PC-9 (cell line): ENCODE results near the gene GABARAPL2. TPM values are rescaled to one million over a fixed set of nuclear protein-coding genes. Genes with fewer than 3 reads are reported as not detected.

Experiments used
- BruUV-seq: library from RNA; stranded (reverse); fragments of 400-500 nt; replicated peaks from 2 replicates; lab custom pipeline; 2021; lab: Mats Ljungman, UMichigan
- CTCF ChIA-PET: fragments of 300-600 bp; sonication (Branson Sonifier 250); formaldehyde crosslinking; loops from one replicate; lab custom pipeline; 2022; ENCODE audit warnings: antibody characterized with exemption; lab: Charles Lee
- POLR2A ChIA-PET: fragments of 300-600 bp; sonication (Branson Sonifier 250); formaldehyde crosslinking; loops from one replicate; lab custom pipeline; 2022; ENCODE audit warnings: antibody characterized with exemption; ENCODE audit not compliant: unreplicated experiment; lab: Charles Lee
- DNase-seq, 2 experiments: peaks; one replicate each; pipeline versions ENCODE4 v3.0.0 to v3.0.0-alpha.2; 2015 to 2022; ENCODE audit warnings: mixed read lengths in 1 of 2
- H2AFZ ChIP-seq: fragments of 200-600 bp; sonication (generic); 2 replicates; pipeline ENCODE4 v1.8.1; 2017; ENCODE audit warnings: antibody characterized with exemption
- H3F3A ChIP-seq: fragments of 200-600 bp; sonication (generic); 2 replicates; pipeline ENCODE4 v1.8.1; 2017; ENCODE audit warnings: antibody characterized with exemption, mild to moderate bottlenecking, low read depth; ENCODE audit not compliant: insufficient read depth
- H3K27ac ChIP-seq: fragments of 200-600 bp; sonication (generic); 2 replicates; pipeline ENCODE4 v1.6.1; 2016; ENCODE audit warnings: mixed run types
- H3K27me3 ChIP-seq: fragments of 200-600 bp; sonication (generic); 2 replicates; pipeline ENCODE4 v1.6.1; 2016; ENCODE audit warnings: low read depth, mixed run types; ENCODE audit not compliant: insufficient read depth
- H3K36me3 ChIP-seq: fragments of 200-600 bp; sonication (generic); 2 replicates; pipeline ENCODE4 v1.6.1; 2016; ENCODE audit warnings: low read depth, mixed run types
- H3K4me1 ChIP-seq: fragments of 200-600 bp; sonication (generic); replicated peaks from 2 replicates; pipeline ENCODE4 v1.6.1; 2016; ENCODE audit warnings: mixed run types; ENCODE audit not compliant: insufficient read depth
- H3K4me2 ChIP-seq: fragments of 200-600 bp; sonication (generic); 2 replicates; pipeline ENCODE4 v1.6.1; 2017; ENCODE audit warnings: mixed run types
- H3K4me3 ChIP-seq: fragments of 200-600 bp; sonication (generic); 2 replicates; pipeline ENCODE4 v1.6.1; 2016; ENCODE audit warnings: mixed run types
- H3K79me2 ChIP-seq: fragments of 200-600 bp; sonication (generic); 2 replicates; pipeline ENCODE4 v1.6.1; 2017; ENCODE audit warnings: low read depth, mixed run types
- H3K9me2 ChIP-seq: fragments of 200-600 bp; sonication (generic); 2 replicates; pipeline ENCODE4 v1.8.1; 2017; ENCODE audit warnings: mild to moderate bottlenecking; ENCODE audit not compliant: insufficient read depth
- H3K9me3 ChIP-seq: fragments of 200-600 bp; sonication (generic); 2 replicates; pipeline ENCODE4 v1.8.1; 2016; ENCODE audit warnings: low read depth; ENCODE audit not compliant: insufficient read depth
- H4K20me1 ChIP-seq: fragments of 200-600 bp; sonication (generic); 2 replicates; pipeline ENCODE4 v1.8.1; 2017; ENCODE audit not compliant: insufficient read depth
- CTCF ChIP-seq: fragments of 200-600 bp; sonication (generic); conservative IDR thresholded peaks from 2 replicates; pipeline ENCODE4 v1.6.1; 2017; ENCODE audit warnings: mixed run types, antibody characterized with exemption, mild to moderate bottlenecking, moderate library complexity
- EZH2 ChIP-seq: fragments of 200-600 bp; sonication (generic); IDR thresholded peaks from 2 replicates; pipeline ENCODE4 v1.8.0; 2017; ENCODE audit warnings: antibody characterized with exemption, low read depth
- intact Hi-C: fragments of 100-400 bp; cut with micrococcal nuclease; formaldehyde crosslinking; loops from one replicate; pipeline ENCODE4 v1.10.0; 2022; ENCODE audit not compliant: unreplicated experiment
- total RNA-seq: library from RNA; stranded (reverse); gene quantifications from 2 replicates; pipeline ENCODE4 v1.2.3, GENCODE V29; 2021

The GABARAPL2 gene
- total RNA-seq, 1 experiment from 2014 or later = 103 TPM

DNA sequence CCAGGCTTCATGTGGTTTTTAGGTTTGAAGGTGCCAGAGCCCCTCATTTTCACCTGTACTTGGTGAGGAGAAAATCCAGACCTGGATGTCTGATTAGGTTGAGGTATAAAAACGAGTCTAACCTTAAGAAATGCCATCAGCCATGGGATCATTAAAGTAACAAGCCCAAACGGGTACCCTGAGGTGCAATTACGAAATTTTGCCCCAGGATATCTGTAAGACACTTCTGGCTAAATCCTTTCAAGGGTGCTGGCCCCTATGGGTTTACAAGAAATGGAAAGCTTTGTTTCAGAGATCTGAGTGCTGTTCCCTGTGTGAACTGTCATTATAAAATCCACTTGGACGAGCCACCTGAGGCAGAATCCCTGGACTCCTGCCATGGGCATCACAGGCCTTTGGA, 37.1 kb downstream of the GABARAPL2 start:
- Histone ChIP-seq H3K79me2 (no peaks in the 10 kb centered on the region), H3K4me1 (no peaks in the 10 kb centered on the region), H3K36me3 (peaks cover 35% of the 10 kb centered on the region), H3F3A (no peaks in the 10 kb centered on the region), H4K20me1 (no peaks in the 10 kb centered on the region), H2AFZ (no peak overlapping the region), H3K9me2 (no peaks in the 10 kb centered on the region), H3K4me3 (no peak overlapping the region), H3K27me3 (no peaks in the 10 kb centered on the region), H3K9me3 (no peaks in the 10 kb centered on the region; the same call in 1 of the 2 replicates), H3K27ac (no peak overlapping the region), H3K4me2 (no peak overlapping the region)
- ChIA-PET POLR2A (no interaction called here), CTCF (no interaction called here)
- TF ChIP-seq EZH2 = no peak
- no peak for TF ChIP-seq CTCF
- intact Hi-C loops = no loop called here
- BruUV-seq = no TSS peak
- DNase-seq = no peak

GRCh38 chr16:75606507-75606906, 40.3 kb downstream of the GABARAPL2 start:
- H3F3A ChIP-seq = no peaks in the 10 kb centered on the region
- TF ChIP-seq EZH2 (no peak), CTCF (no peak)
- no peaks in the 10 kb centered on the region for H3K27me3 ChIP-seq
- H3K79me2 ChIP-seq = no peaks in the 10 kb centered on the region
- no peak overlapping the region for H3K27ac ChIP-seq
- BruUV-seq = no TSS peak
- POLR2A ChIA-PET = no interaction called here
- CTCF ChIA-PET = no interaction called here
- no peak overlapping the region for H3K4me2 ChIP-seq
- no peaks in the 10 kb centered on the region for H3K9me2 ChIP-seq
- no peaks in the 10 kb centered on the region for H4K20me1 ChIP-seq
- no peaks in the 10 kb centered on the region; the same call in 1 of the 2 replicates for H3K9me3 ChIP-seq
- DNase-seq = no peak
- H2AFZ ChIP-seq = no peak overlapping the region
- no peak overlapping the region for H3K4me3 ChIP-seq
- intact Hi-C loops = no loop called here
- H3K36me3 ChIP-seq = peaks cover 25% of the 10 kb centered on the region
- H3K4me1 ChIP-seq = no peaks in the 10 kb centered on the region

DNA sequence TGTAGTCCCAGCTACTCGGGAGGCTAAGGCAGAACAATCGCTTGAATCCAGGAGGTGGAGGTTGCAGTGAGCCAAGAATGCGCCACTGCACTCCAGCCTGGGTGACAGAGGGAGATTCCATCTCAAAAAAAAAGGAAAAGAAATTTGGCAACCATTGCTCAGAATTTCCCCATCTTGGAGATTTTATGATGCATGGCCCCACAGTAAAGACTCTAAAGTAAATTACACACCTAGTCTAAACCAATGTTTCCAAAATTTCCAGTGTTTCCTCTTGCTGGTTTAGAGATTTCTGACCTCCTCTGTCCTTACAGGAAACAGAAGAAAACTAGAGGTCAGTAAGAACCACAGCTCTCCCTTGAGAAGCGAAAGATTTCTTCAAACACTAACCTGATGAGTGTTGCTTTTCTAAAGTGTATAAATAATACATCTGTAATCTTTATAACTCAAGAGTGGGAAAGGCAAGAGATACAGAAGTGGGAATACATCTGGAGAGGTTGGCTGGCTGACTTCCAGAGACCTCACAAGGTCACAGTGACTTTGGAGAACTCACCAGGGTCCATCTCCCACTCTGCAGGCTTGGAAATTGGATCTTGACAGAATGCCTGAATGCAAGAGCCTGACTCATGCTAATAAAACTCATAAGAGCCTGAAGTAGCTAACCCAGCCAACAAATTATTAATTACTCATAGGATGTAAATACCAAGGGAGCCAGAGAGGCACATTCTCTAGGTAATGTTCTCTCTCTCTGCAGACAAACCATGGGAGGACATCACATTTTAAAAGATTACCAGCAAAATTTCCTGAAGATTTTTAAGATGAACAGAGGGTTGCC, 48.1 kb downstream of the GABARAPL2 start:
- Histone ChIP-seq H3K4me3 (no peak overlapping the region), H2AFZ (no peak overlapping the region), H3K9me3 (no peaks in the 10 kb centered on the region), H3K4me2 (no peak overlapping the region), H4K20me1 (no peaks in the 10 kb centered on the region), H3K4me1 (no peaks in the 10 kb centered on the region), H3K36me3 (peaks cover 10% of the 10 kb centered on the region), H3F3A (no peaks in the 10 kb centered on the region), H3K27ac (no peak overlapping the region), H3K9me2 (no peaks in the 10 kb centered on the region), H3K79me2 (no peaks in the 10 kb centered on the region), H3K27me3 (no peaks in the 10 kb centered on the region)
- peak in 1 of 2 experiments; percentile 53 for DNase-seq
- no TSS peak for BruUV-seq
- POLR2A ChIA-PET = no interaction called here
- CTCF ChIA-PET = no interaction called here
- intact Hi-C loops = no loop called here
- no peak for TF ChIP-seq EZH2
- TF ChIP-seq CTCF = no peak
